ENCODE measurements around the gene ANO10.
A peak's percentile ranks its signal among the peaks of the same experiment; 100 is the strongest.
"Not testable (repeated sequence)": the region's sequence is repeated elsewhere in the genome, so short reads cannot be mapped to it uniquely, and the experiment has no call there.

The ANO10 gene

GRCh38 chr3:43515208-43515917 is 106.4 kb downstream of the ANO10 start:
- DNase-seq, result no peak

DNA sequence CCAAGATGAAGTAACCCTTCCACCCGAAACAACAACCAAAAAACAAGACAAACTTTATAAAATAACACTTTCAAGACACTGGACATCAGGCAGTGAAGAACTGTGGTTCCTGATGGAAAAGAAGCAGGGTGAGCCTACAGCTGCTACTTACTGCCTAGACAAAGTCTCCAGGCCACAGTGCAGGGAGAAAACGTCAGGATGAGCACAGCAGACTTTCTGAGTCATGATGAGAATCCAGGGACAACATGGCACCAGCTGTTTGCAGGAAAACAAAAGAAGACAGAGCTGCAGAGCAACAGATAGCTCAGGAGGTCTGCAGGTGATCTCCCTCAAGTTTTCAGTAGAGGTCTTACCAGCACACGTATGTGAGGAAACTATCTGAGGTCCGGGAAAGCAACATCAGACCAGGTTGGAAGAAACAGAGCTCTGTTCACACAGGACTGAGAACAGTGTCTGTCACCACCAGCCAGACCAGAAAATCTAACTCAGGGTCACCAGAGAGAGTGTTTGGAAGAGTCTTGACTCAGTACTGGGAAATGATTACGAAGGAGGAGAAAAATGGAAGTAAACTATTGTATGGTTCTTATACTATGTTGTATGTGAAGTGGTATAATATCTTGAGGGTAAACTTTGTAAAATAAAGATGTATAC is 108.9 kb downstream of the ANO10 start:
- DNase-seq, result no peak

DNA sequence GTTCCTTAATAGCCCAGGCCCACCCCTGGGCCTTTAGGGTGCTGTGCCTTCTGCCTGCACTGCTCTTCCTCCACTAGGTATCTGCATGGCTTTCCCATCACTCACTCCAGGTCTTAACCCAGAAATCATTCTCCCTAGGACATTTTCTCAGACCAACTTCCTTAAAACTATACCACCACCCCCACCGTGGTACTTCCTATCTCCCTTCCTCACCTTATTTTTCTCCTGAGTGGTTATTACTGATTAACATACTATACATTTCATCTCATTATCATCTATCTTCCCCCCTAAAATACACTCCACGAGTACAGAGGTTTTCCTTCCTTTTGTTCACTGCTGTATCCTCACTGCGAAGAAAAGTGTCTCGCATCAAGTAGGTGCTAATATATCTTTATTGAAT is 115.2 kb downstream of the ANO10 start:
- no peak for DNase-seq

GRCh38 chr3:43505351-43505750 is 116.5 kb downstream of the ANO10 start:
- DNase-seq, result no peak

- no peak for DNase-seq
Measured at GRCh38 chr3:43503067-43503728, 118.6 kb downstream of the ANO10 start.

DNA sequence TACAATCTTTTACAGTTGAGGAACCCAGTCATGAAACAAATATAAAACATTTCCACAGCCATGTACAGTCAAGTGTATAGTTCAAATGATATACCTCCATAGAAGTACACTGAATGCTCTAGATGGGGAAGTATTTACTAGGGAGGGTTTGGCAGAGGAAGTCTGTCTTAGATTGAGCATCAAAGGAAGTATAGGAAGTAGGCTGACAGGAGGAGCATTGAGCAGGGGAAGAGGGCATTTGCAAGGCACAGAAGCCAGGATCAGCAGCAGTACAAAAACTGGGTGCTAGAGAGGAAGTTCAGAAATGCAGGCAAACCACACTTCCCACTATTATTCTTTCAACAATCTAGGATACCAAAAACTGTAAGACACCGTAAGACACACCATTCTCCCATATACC is 122.6 kb downstream of the ANO10 start:
- no peak for DNase-seq

DNA sequence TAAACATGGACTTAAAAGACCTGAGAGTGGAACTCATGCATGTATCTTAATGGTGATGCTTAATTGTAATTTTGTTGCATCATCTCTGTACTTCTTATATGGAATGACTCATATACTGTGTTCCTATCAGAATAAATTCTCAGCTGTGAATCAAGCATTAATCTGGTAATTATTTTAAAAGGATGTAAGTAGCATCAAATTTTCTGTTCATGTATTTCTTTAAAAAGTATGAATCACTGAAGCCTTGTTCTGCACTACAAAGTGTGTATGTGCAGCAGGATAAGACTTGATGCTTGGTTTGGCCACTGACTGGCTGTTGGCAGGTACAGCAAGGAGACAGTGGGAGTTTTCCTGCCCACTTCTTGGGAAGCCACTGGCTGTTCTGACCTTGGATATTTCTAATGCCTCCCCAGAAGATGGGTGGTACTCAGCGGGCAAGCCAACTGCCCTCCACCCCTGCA is 123.9 kb downstream of the ANO10 start:
- DNase-seq, result no peak

DNA sequence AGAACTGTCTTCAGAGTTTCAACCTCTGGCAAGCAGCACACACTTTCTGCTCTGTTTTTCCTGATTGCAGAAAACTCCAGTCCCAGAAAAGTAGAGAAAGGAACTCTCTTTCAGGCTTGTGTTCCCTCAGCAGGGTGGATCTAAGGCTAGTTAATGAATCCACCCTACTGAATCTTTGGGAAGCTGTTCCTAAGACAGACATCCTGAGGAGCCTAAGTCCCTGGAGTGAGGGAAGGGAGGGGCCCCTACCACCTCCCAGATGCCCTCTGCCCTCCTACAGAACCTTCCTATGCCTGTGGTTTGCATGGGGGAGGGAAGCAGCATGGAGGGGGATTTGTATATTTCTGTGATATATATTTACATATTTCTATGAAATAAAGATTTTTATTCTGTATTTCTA is 124.4 kb downstream of the ANO10 start:
- no peak for DNase-seq

- no peak for DNase-seq
Measured at GRCh38 chr3:43496740-43497375, 125.0 kb downstream of the ANO10 start.

GRCh38 chr3:43492932-43493331 is 128.9 kb downstream of the ANO10 start:
- not testable (repeated sequence) for DNase-seq

DNA sequence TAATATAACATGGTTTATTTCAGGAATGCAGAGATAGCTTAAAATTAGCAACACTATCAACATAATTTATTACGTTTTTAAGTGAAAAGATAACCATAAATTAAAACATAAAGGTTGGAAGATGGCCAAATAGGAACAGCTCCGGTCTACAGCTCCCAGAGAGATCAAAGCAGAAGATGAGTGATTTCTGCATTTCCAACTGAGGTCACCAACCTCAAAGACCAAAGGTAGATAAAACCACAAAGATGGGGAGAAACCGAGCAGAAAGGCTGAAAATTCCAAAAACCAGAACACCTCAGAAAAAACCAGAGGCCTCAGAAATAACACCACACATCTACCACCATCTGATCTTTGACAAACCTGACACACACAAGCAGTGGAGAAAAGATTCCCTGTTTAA is 130.0 kb downstream of the ANO10 start:
- DNase-seq, result not testable (repeated sequence)

DNA sequence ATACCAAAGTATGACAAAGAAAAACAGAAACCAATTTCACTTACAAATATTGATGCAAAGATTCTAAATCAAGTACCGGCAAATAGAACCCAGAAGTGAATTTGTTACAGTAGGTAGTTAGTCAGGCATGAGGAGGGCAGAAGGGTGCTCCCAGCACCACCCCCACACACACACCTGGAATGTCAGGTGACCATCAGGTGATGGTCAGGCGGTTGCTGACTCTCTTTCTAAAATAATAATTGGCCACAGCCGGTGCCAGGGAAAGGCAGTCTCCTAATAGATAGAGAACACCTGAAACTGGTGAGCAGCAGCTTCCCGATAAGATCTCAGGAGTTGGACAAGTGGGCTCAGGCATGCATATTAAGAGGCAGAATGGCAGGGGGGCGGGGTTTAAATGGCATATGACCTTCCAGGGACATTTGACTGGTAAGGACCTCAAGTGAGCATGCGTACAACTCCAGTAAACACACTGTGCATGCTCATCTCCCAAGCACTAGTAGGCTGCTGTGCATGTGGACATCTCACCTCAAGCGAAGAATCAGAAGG is 131.1 kb downstream of the ANO10 start:
- no peak for DNase-seq

- no peak for DNase-seq
Measured at GRCh38 chr3:43489930-43490329, 131.9 kb downstream of the ANO10 start.

DNA sequence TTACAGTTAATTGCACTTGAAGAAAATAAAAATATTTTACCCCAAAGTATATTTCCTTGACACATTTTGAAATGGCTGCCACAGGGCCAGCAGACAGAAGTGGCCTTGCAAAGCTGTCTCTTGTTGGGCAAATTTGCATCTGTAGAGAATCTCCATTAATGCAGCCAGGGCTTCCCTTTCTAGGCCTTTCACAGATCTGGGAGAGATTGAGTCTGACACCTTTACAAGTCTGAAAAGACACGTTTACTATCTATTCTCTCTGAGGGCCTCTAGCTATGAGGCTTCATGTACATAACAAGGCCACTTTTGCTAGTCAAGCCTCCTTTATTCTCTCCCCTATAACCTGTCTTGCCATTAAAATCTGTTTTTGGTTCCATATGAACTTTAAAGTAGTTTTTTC is 135.9 kb downstream of the ANO10 start:
- DNase-seq, result no peak

DNA sequence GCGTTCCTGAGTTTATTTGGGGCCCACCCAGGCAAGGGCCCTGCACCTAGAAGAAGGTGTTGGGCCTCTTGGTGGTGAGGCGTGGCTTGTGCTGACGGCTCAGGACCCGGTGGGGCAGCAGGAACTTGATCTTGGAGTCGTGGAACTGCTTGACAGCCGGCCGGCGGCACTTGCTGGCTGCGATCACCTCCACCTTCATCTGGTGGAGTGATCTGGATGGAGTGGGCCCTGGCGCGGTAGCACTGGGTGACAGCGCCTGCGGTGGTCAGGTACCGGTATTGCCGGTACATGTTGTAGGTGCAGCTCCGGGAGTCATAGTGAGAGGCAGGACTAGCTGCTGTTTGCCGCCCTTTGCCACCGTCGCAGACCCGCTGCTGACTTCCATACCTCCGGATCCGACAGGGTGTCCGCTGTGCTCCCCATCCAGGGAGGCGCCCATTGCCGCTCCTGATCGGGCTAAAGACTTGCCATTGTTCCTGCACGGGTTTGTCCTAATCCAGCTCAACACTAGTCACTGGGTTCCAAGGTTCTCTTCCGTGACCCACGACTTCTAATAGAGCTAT is 136.8 kb downstream of the ANO10 start:
- no peak for DNase-seq

- DNase-seq, result no peak
Measured at GRCh38 chr3:43481375-43481774, 140.4 kb downstream of the ANO10 start.

DNA sequence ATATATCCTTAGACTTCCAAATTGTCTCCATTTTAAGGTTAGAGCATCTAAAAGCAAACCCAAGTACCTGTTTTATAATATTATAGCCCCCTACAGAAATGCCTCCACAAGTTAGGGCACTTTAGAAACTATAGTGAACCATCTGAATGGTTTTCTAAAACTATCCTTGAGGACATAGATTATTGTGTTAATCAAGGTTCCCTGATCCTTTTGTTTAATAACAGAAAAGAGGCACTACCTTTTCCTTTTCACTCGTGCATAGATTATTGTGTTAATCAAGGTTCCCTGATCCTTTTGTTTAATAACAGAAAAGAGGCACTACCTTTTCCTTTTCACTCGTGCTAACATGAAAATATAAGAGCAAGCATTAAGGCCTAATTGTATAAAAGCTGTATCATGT is 143.0 kb downstream of the ANO10 start:
- DNase-seq, result not testable (repeated sequence)

GRCh38 chr3:43478118-43478785 is 143.6 kb downstream of the ANO10 start:
- no peak for DNase-seq

DNA sequence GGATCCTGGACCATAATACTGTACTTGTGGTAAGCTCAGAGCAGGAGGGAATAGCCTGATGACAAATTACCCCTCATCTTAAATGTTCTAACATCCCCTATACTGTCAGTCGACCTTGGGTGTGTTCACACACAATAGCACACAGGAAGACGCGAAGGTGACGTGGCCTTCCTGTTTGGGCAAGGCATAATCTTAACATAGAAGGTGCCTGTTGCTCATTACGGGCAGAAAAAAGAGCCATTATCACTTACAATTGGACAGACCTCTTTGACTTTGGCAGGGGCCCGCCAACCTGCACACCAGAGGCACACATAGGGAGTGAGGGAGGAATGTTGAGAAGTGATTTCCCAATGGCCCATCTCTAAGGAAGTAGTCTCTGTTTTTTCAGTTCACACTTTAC is 144.2 kb downstream of the ANO10 start:
- peak; percentile 54 to 60 for DNase-seq

GRCh38 chr3:43473737-43474136 is 148.1 kb downstream of the ANO10 start:
- no peak for DNase-seq

GRCh38 chr3:43473244-43473643 is 148.6 kb downstream of the ANO10 start:
- no peak for DNase-seq

GRCh38 chr3:43468133-43468532 is 153.7 kb downstream of the ANO10 start:
- DNase-seq, result no peak
